GM04504 (cell line): ENCODE measurements around the gene CAVIN4.

Source experiments
- DNase-seq: peaks from one replicate; pipeline ENCODE4 v3.0.0-alpha.2; 2012; ENCODE audit warnings: low read depth

CAVIN4 gene

GRCh38 chr9:100577776-100578448, at the start of gene CAVIN4:
TSS of gene CAVIN4 (plus strand) at chr9:100578079. CDS start at chr9:100578144, 65 bp downstream.
- DNase-seq, result no peak

GRCh38 chr9:100534401-100534800, 43.5 kb upstream of the CAVIN4 start:
- no peak for DNase-seq

- DNase-seq, result no peak
These were observed 37.6 kb upstream of the CAVIN4 start for GRCh38 chr9:100540327-100540726.

GRCh38 chr9:100549048-100549447, 28.8 kb upstream of the CAVIN4 start:
- DNase-seq, result no peak

GRCh38 chr9:100554935-100555401, 22.9 kb upstream of the CAVIN4 start:
- no peak for DNase-seq

- DNase-seq, result no peak
These were observed 22.4 kb upstream of the CAVIN4 start for GRCh38 chr9:100555471-100555870.

- DNase-seq, result no peak
These were observed 20.8 kb upstream of the CAVIN4 start for GRCh38 chr9:100557053-100557452.

GRCh38 chr9:100561256-100561655, 16.6 kb upstream of the CAVIN4 start:
- no peak for DNase-seq

GRCh38 chr9:100567856-100568255, 10.0 kb upstream of the CAVIN4 start:
- DNase-seq, result no peak

GRCh38 chr9:100573655-100574260, 4.1 kb upstream of the CAVIN4 start:
- DNase-seq, result no peak

- no peak for DNase-seq
These were observed 2.9 kb upstream of the CAVIN4 start for GRCh38 chr9:100575006-100575405.

- DNase-seq, result peak; percentile 36
These were observed 2.0 kb upstream of the CAVIN4 start for GRCh38 chr9:100575765-100576386.

- DNase-seq, result no peak
These were observed 731 bp downstream of the CAVIN4 start for GRCh38 chr9:100578610-100579009.

GRCh38 chr9:100579665-100580064, 1.8 kb downstream of the CAVIN4 start:
- DNase-seq, result no peak

GRCh38 chr9:100580257-100580656, 2.4 kb downstream of the CAVIN4 start:
- no peak for DNase-seq

- no peak for DNase-seq
These were observed 3.2 kb downstream of the CAVIN4 start for GRCh38 chr9:100581081-100581480.

GRCh38 chr9:100581661-100582060, 3.8 kb downstream of the CAVIN4 start:
- DNase-seq, result no peak

GRCh38 chr9:100583014-100583802, 5.3 kb downstream of the CAVIN4 start:
- no peak for DNase-seq

GRCh38 chr9:100584951-100585350, 7.1 kb downstream of the CAVIN4 start:
- no peak for DNase-seq

GRCh38 chr9:100586093-100586492, 8.2 kb downstream of the CAVIN4 start:
- DNase-seq, result no peak

- no peak for DNase-seq
These were observed 9.5 kb downstream of the CAVIN4 start for GRCh38 chr9:100587375-100587774.

- no peak for DNase-seq
These were observed 11.7 kb downstream of the CAVIN4 start for GRCh38 chr9:100589582-100589981.

GRCh38 chr9:100590481-100590880, 12.6 kb downstream of the CAVIN4 start:
- DNase-seq, result no peak
